Measurements from ENCODE around the gene BANP.

- no peak for TF ChIP-seq CTCF (conservative IDR thresholded peaks at IDR 0.05; ENCODE audit: low read length)
- no peak for TF ChIP-seq EZH2phosphoT487 (IDR thresholded peaks at IDR 0.05; ENCODE audit: borderline replicate concordance, low read depth, low read length)
These were observed 8.3 kb downstream of the BANP start for GRCh38 chr16:87959391-87959990.
